NB4 (cell line): ENCODE data around the gene PRX.

Experiments
- DNase-seq: peaks from one replicate; pipeline ENCODE4 v3.0.0; 2010; ENCODE audit warnings: low read depth
- H3K4me3 ChIP-seq: one replicate; pipeline ENCODE4 v1.5.1; 2011; ENCODE audit warnings: mild to moderate bottlenecking, low read depth, low read length, moderate library complexity
- CTCF ChIP-seq: IDR thresholded peaks from one replicate; pipeline ENCODE4 v1.5.1; 2012; ENCODE audit warnings: low read depth, low read length
- MYC ChIP-seq: IDR thresholded peaks from 2 replicates; pipeline ENCODE4 v1.6.1; 2011; ENCODE audit warnings: low read depth, low read length
- POLR2A ChIP-seq: IDR thresholded peaks from 2 replicates; pipeline ENCODE4 v1.6.1; 2011; ENCODE audit warnings: mild to moderate bottlenecking; ENCODE audit not compliant: insufficient read length; ENCODE audit errors: extremely low read depth
- TF ChIP-seq, protein P1 (sequence below): IDR thresholded peaks from 2 replicates; pipeline ENCODE4 v1.6.1; 2011; ENCODE audit warnings: low read depth, low read length

PRX gene

GRCh38 chr19:40365010-40365409, 48.2 kb downstream of the PRX start:
- TF ChIP-seq CTCF, result no peak
- TF ChIP-seq, protein P1, sequence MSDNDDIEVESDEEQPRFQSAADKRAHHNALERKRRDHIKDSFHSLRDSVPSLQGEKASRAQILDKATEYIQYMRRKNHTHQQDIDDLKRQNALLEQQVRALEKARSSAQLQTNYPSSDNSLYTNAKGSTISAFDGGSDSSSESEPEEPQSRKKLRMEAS, result no peak
- no peak for TF ChIP-seq POLR2A
- no peak for TF ChIP-seq MYC
- DNase-seq, result no peak
- H3K4me3 ChIP-seq, result no peak overlapping the region

DNA sequence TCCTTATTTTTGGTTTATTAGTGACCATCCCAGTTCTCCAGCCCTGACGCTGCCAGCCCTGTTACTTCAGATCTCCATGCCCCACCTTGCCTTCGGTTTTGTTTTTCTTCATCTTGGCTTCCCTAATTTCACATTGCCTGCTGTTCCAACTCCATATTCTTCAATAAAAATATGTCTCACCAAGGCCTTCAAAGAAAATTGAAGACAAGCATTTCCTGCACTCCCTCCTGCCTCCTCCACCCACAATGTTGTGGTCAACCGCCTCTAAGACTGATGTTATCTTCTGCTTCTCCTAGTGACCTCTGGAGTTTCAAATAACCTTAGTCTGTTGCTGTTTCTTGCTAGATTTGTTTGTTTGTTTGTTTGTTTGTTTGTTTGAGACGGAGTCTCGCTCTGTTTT, 50.1 kb downstream of the PRX start:
- no peak overlapping the region for H3K4me3 ChIP-seq
- TF ChIP-seq, protein P1, result no peak
- no peak for TF ChIP-seq MYC
- no peak for TF ChIP-seq POLR2A
- TF ChIP-seq CTCF, result no peak
- peak; percentile 82 for DNase-seq

- DNase-seq, result no peak
- H3K4me3 ChIP-seq, result no peak overlapping the region
- TF ChIP-seq, protein P1, result no peak
- TF ChIP-seq MYC, result no peak
- no peak for TF ChIP-seq CTCF
- no peak for TF ChIP-seq POLR2A
Measured at GRCh38 chr19:40362160-40362559, 51.0 kb downstream of the PRX start.

GRCh38 chr19:40360708-40361241, 52.4 kb downstream of the PRX start:
- no peak for TF ChIP-seq MYC
- no peak for TF ChIP-seq CTCF
- TF ChIP-seq POLR2A, result no peak
- TF ChIP-seq, protein P1, result no peak
- H3K4me3 ChIP-seq, result no peak overlapping the region
- DNase-seq, result peak; percentile 37

GRCh38 chr19:40360020-40360707, 53.0 kb downstream of the PRX start:
- TF ChIP-seq POLR2A, result no peak
- TF ChIP-seq MYC, result no peak
- TF ChIP-seq CTCF, result no peak
- TF ChIP-seq, protein P1, result no peak
- DNase-seq, result no peak
- no peak overlapping the region for H3K4me3 ChIP-seq
